K562 (cell line): ENCODE results near the gene KIAA1614. TPM values are rescaled to one million over a fixed set of nuclear protein-coding genes. Genes with fewer than 3 reads are reported as not detected.

Experiments
- DDX20 ChIP-seq: fragments of 450-650 bp; IDR thresholded peaks from 2 replicates; pipeline ENCODE4 v1.6.1; 2016; ENCODE audit warnings: missing genetic modification characterization, low read depth, mild to moderate bottlenecking, missing compliant biosample characterization, moderate library complexity
- EP300 ChIP-seq: IDR thresholded peaks from 2 replicates; pipeline ENCODE4 v1.6.1; 2012; ENCODE audit warnings: low read length, improper control_type of control experiment
- GABPB2 ChIP-seq: fragments of 250-450 bp; sonication (Bioruptor Pico); conservative IDR thresholded peaks from 2 replicates; pipeline ENCODE4 v1.5.1; 2021; ENCODE audit warnings: mild to moderate bottlenecking
- KAT8 ChIP-seq: fragments of 450-650 bp; IDR thresholded peaks from 2 replicates; pipeline ENCODE4 v1.6.1; 2016; ENCODE audit warnings: low read depth, mild to moderate bottlenecking
- KDM5B ChIP-seq: fragments of 200-600 bp; sonication (generic); IDR thresholded peaks from 2 replicates; pipeline ENCODE4 v1.6.1; 2012; ENCODE audit warnings: low read depth, mild to moderate bottlenecking, moderate library complexity, low read length, control low read depth, inconsistent platforms; ENCODE audit not compliant: insufficient replicate concordance
- MBD2 ChIP-seq: sonication (generic); IDR thresholded peaks from 2 replicates; pipeline ENCODE4 v1.6.1; 2016; ENCODE audit warnings: low read depth, borderline replicate concordance
- NFE2 ChIP-seq: IDR thresholded peaks from 2 replicates; pipeline ENCODE4 v1.6.1; 2014; ENCODE audit warnings: antibody characterized with exemption, low read depth
- NFRKB ChIP-seq: fragments of 450-650 bp; IDR thresholded peaks from 2 replicates; pipeline ENCODE4 v1.6.1; 2016; ENCODE audit warnings: low read depth
- NR3C1 ChIP-seq: sonication (generic); formaldehyde crosslinking; IDR thresholded peaks from 2 replicates; pipeline ENCODE4 v1.8.1; 2022; ENCODE audit warnings: missing genetic modification reagents
- PTRF ChIP-seq: fragments of 450-650 bp; IDR thresholded peaks from 2 replicates; pipeline ENCODE4 v1.6.1; 2016; ENCODE audit warnings: mild to moderate bottlenecking, missing genetic modification characterization, missing compliant biosample characterization
- RB1 ChIP-seq: fragments of 450-650 bp; IDR thresholded peaks from 2 replicates; pipeline ENCODE4 v1.6.1; 2017; ENCODE audit warnings: low read depth, mild to moderate bottlenecking
- SPI1 ChIP-seq: IDR thresholded peaks from 2 replicates; pipeline ENCODE4 v1.6.1; 2011; ENCODE audit warnings: low read depth, low read length, control low read depth, borderline replicate concordance
- polyA plus RNA-seq, 8 experiments: library from polyadenylated mRNA; depleted of rRNA in 4 of 8; stranded (reverse) in 5 of 8; unstranded in 3 of 8; fragments of >200 nt; fragmentation: Nextera tagmentation in 2 of 8; fragmentation: Illumina TruSeq in 1 of 8; extraction: Ambion mirVana in 2 of 8; extraction: Trizol in 1 of 8; gene quantifications; 2 replicates each; pipeline versions ENCODE4 v1.2.1 to v1.2.3, GENCODE V29; 2011 to 2014; ENCODE audit warnings: inconsistent platforms in 1 of 8, missing spikeins in 1 of 8
- total RNA-seq, 7 experiments: library from RNA; depleted of rRNA in 6 of 7; stranded (reverse); fragments of >200 nt in 6 of 7; fragmentation: Illumina TruSeq in 2 of 7; extraction: Trizol in 2 of 7; gene quantifications; 2 replicates each; pipeline versions ENCODE4 v1.2.1 to v1.2.3, GENCODE V29; 2011 to 2021; ENCODE audit warnings: low replicate concordance in 1 of 7
- TF ChIP-seq, protein P1 (sequence below), 2 experiments: fragments of 450-650 bp; formaldehyde crosslinking in 1 of 2; IDR thresholded peaks; 2 replicates each; pipeline versions ENCODE4 v1.4.0 to v1.6.1; 2014 to 2020; ENCODE audit warnings: mild to moderate bottlenecking in 2 of 2, borderline replicate concordance in 1 of 2, low read depth in 1 of 2
- TF ChIP-seq, protein P2 (sequence below), 2 experiments: fragments of 450-650 bp in 1 of 2; sonication (generic) in 1 of 2; formaldehyde crosslinking in 1 of 2; IDR thresholded peaks in 1 of 2; conservative IDR thresholded peaks in 1 of 2; 2 replicates each; pipeline versions ENCODE4 v1.6.1 to v1.8.1; 2016 to 2023; ENCODE audit warnings: mild to moderate bottlenecking in 2 of 2, moderate library complexity in 2 of 2, inconsistent platforms in 1 of 2, missing genetic modification reagents in 1 of 2
- TF ChIP-seq, protein P3 (sequence below): sonication (generic); formaldehyde crosslinking; IDR thresholded peaks from 2 replicates; pipeline ENCODE4 v1.4.0; 2020; ENCODE audit warnings: mild to moderate bottlenecking, missing genetic modification reagents
- TF ChIP-seq, protein P4 (sequence below): fragments of 250-450 bp; sonication (Bioruptor Pico); IDR thresholded peaks from 2 replicates; pipeline ENCODE4 v1.8.0; 2022; ENCODE audit warnings: moderate library complexity, mild to moderate bottlenecking, inconsistent platforms

Gene KIAA1614
- total and polyA plus RNA-seq, 9 of the 15 experiments (the other 6 are each of a cell fraction or from before 2014, with no cell fraction given) = 0.01 to 1.1 (median 0.15) TPM; not detected in 1

DNA sequence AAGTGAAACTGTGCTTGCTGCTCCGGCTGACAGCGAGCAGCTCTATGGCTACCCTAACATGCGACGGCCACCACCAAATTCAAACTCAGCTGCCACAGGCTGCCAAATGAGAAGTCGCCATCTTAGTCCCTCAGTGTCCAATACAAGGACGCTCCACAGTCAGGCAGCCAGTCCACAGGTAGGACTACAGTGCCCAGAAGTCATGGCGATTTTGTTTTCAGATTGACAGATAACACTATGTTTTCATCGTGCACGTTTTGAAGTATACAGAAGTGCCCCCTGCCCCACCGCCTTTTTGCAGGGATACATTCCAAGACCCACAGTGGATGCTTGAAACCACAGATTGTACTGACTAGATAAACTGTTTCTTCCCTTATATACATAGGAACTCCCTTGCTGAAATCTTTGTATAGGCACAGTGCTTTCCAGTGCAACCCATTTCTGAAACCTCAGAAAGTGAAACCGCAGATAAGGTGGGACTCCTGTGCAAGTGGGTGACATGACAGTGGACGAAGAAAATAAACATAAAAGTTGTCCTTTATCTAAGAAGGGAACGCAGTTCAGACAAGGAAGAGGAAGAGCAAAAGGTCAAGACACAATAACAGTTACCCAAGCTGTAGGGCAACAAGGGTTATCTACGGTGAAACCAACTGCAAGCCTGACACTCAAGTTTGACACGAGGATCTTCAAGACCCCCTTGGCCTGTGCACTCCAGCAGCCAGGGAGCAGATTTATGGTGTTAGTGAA is 57.8 kb downstream of the KIAA1614 start (continued):
- TF ChIP-seq, protein P1, sequence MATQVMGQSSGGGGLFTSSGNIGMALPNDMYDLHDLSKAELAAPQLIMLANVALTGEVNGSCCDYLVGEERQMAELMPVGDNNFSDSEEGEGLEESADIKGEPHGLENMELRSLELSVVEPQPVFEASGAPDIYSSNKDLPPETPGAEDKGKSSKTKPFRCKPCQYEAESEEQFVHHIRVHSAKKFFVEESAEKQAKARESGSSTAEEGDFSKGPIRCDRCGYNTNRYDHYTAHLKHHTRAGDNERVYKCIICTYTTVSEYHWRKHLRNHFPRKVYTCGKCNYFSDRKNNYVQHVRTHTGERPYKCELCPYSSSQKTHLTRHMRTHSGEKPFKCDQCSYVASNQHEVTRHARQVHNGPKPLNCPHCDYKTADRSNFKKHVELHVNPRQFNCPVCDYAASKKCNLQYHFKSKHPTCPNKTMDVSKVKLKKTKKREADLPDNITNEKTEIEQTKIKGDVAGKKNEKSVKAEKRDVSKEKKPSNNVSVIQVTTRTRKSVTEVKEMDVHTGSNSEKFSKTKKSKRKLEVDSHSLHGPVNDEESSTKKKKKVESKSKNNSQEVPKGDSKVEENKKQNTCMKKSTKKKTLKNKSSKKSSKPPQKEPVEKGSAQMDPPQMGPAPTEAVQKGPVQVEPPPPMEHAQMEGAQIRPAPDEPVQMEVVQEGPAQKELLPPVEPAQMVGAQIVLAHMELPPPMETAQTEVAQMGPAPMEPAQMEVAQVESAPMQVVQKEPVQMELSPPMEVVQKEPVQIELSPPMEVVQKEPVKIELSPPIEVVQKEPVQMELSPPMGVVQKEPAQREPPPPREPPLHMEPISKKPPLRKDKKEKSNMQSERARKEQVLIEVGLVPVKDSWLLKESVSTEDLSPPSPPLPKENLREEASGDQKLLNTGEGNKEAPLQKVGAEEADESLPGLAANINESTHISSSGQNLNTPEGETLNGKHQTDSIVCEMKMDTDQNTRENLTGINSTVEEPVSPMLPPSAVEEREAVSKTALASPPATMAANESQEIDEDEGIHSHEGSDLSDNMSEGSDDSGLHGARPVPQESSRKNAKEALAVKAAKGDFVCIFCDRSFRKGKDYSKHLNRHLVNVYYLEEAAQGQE (IDR thresholded peaks at IDR 0.05; ENCODE audit: borderline replicate concordance) = no peak
- TF ChIP-seq, protein P1 (CRISPR knock-in tag; IDR thresholded peaks at IDR 0.05; ENCODE audit: low read depth) = no peak
- TF ChIP-seq NFE2 (no peak), DDX20 (no peak), EP300 (peak; percentile 23), PTRF (tag) (no peak), MBD2 (no peak), NR3C1 (no peak), KAT8 (no peak), RB1 (no peak), GABPB2 (CRISPR knock-in tag) (no peak), SPI1 (peak; percentile 79; the same call in 1 of the 2 replicates), KDM5B (no peak), NFRKB (no peak)
- TF ChIP-seq, protein P2, sequence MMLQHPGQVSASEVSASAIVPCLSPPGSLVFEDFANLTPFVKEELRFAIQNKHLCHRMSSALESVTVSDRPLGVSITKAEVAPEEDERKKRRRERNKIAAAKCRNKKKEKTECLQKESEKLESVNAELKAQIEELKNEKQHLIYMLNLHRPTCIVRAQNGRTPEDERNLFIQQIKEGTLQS (IDR thresholded peaks at IDR 0.05) = no peak
- TF ChIP-seq, protein P2 (CRISPR knock-in tag; conservative IDR thresholded peaks at IDR 0.05) = no peak
- TF ChIP-seq, protein P3, sequence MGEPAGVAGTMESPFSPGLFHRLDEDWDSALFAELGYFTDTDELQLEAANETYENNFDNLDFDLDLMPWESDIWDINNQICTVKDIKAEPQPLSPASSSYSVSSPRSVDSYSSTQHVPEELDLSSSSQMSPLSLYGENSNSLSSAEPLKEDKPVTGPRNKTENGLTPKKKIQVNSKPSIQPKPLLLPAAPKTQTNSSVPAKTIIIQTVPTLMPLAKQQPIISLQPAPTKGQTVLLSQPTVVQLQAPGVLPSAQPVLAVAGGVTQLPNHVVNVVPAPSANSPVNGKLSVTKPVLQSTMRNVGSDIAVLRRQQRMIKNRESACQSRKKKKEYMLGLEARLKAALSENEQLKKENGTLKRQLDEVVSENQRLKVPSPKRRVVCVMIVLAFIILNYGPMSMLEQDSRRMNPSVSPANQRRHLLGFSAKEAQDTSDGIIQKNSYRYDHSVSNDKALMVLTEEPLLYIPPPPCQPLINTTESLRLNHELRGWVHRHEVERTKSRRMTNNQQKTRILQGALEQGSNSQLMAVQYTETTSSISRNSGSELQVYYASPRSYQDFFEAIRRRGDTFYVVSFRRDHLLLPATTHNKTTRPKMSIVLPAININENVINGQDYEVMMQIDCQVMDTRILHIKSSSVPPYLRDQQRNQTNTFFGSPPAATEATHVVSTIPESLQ (CRISPR knock-in tag) = no peak
- TF ChIP-seq, protein P4, sequence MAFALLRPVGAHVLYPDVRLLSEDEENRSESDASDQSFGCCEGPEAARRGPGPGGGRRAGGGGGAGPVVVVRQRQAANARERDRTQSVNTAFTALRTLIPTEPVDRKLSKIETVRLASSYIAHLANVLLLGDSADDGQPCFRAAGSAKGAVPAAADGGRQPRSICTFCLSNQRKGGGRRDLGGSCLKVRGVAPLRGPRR (CRISPR knock-in tag) = no peak
